Tibial artery (tissue), 4 donors: Measurements from ENCODE around the gene MDM2.

Experiments
- DNase-seq, 2 donors: peaks; one replicate each; pipeline ENCODE4 v3.0.0-alpha.2; 2019
- H3K27ac ChIP-seq, 2 donors: fragments of 200-600 bp; sonication (generic) in 1 of 2; 1 replicate in 1 of 2; 2 replicates in 1 of 2; pipeline ENCODE4 v1.5.1; 2018 to 2019; ENCODE audit warnings: mild to moderate bottlenecking in 1 of 2
- H3K27me3 ChIP-seq, 2 donors: fragments of 200-600 bp; sonication (generic) in 1 of 2; one replicate each; pipeline versions ENCODE4 v1.5.1 to v1.6.0; 2016 to 2019
- H3K36me3 ChIP-seq, 3 donors: fragments of 200-600 bp; sonication (generic) in 2 of 3; one replicate each; pipeline ENCODE4 v1.5.1; 2016 to 2019; ENCODE audit warnings: mild to moderate bottlenecking in 2 of 3
- H3K4me1 ChIP-seq, 4 donors: fragments of 200-600 bp; sonication (generic) in 2 of 4; 1 replicate in 3 of 4; 2 replicates in 1 of 4; pipeline ENCODE4 v1.5.1; 2016 to 2019
- H3K4me3 ChIP-seq, 2 donors: fragments of 200-600 bp; sonication (generic) in 1 of 2; 1 replicate in 1 of 2; 2 replicates in 1 of 2; pipeline ENCODE4 v1.5.1; 2018 to 2019; ENCODE audit warnings: mild to moderate bottlenecking in 2 of 2
- H3K9me3 ChIP-seq, 3 donors: fragments of 200-600 bp; sonication (generic) in 1 of 3; one replicate each; pipeline ENCODE4 v1.5.1; 2016 to 2019
- intact Hi-C: fragments of 100-400 bp; cut with DNase I; formaldehyde crosslinking; loops from one replicate; pipeline ENCODE4 v1.15.0; 2023; ENCODE audit warnings: low total_unique reads
- TF ChIP-seq, protein P1 (sequence below), 2 experiments: fragments of 200-600 bp in 1 of 2; fragments of 450-650 bp in 1 of 2; IDR thresholded peaks; one replicate each; pipeline ENCODE4 v1.5.1; 2017 to 2019; ENCODE audit warnings: antibody characterized with exemption in 2 of 2, mild to moderate bottlenecking in 1 of 2, moderate library complexity in 1 of 2

Gene MDM2

DNA sequence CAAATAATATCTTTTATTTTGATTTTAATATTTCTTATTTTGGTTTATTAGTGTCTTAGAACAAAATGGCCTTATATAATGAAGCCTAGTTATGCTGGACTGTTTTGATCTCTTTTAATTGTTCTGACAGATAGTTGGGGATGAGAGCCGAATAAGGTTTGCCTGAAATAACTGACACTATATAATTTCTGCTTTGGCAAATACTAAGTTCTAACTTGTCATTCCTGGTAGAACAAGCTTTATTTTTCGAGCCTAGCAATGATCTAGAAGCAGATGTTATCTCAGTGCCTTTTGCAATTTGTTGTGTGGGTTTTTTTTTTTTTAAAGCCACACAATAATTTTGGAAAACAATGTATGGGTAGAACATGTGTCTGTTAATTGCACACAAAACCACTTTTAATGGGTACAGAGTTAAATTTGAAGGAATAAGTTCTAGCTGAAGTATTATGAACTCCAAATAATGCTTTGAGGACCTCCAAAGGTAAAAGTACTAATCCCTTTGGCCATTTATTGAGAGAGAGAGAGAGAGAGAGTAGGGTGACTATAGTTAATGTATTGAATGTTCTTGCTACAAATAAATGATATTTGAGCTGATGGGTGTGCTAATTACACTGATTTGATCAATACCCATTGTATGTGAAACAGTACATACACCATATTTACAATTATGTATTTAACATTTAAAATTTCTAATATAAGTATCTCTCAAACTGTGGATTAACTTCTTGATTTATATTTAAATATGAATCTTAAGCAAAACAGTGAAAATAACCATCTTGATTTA lies 35.0 kb downstream of the MDM2 start:
- Histone ChIP-seq H3K27me3 (no peaks in the 10 kb centered on the region), H3K27ac (no peak overlapping the region), H3K4me1 (no peaks in the 10 kb centered on the region), H3K4me3 (no peak overlapping the region), H3K9me3 (no peaks in the 10 kb centered on the region), H3K36me3 (peaks cover 41 to 62% (median 61%) of the 10 kb centered on the region in 3 donors)
- DNase-seq = no peak
- TF ChIP-seq, protein P1, sequence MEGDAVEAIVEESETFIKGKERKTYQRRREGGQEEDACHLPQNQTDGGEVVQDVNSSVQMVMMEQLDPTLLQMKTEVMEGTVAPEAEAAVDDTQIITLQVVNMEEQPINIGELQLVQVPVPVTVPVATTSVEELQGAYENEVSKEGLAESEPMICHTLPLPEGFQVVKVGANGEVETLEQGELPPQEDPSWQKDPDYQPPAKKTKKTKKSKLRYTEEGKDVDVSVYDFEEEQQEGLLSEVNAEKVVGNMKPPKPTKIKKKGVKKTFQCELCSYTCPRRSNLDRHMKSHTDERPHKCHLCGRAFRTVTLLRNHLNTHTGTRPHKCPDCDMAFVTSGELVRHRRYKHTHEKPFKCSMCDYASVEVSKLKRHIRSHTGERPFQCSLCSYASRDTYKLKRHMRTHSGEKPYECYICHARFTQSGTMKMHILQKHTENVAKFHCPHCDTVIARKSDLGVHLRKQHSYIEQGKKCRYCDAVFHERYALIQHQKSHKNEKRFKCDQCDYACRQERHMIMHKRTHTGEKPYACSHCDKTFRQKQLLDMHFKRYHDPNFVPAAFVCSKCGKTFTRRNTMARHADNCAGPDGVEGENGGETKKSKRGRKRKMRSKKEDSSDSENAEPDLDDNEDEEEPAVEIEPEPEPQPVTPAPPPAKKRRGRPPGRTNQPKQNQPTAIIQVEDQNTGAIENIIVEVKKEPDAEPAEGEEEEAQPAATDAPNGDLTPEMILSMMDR (IDR thresholded peaks at IDR 0.05) = no peak
- intact Hi-C loops = no loop called here

DNA sequence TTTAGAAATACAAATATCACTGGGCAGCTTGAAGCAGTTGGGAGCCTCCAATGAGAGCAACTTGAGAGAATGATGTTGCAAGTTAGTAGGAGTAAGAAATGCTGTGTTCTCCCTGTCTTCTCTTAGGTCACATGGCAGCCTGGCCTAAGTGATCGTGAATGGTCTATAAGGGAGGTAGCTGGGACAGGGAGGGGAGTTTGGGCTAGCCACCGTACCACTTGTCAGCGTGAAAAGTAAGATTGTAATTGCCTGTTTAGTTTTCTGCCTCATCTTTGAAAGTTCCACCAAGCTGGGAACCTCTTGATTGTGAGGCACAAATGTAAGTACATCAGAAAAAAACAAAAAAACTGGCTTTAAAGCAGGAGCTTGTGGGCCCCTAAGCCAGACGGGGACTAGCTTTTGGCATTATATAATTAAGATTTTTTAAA lies 36.4 kb downstream of the MDM2 start:
- TF ChIP-seq, protein P1 (IDR thresholded peaks at IDR 0.05) = no peak
- DNase-seq = no peak
- intact Hi-C loops = no loop called here
- H3K36me3 ChIP-seq = peaks cover 33 to 50% (median 49%) of the 10 kb centered on the region in 3 donors
- no peak overlapping the region for H3K27ac ChIP-seq
- H3K9me3 ChIP-seq = no peaks in the 10 kb centered on the region
- H3K4me1 ChIP-seq = no peaks in the 10 kb centered on the region
- no peaks in the 10 kb centered on the region for H3K27me3 ChIP-seq
- H3K4me3 ChIP-seq = no peak overlapping the region

DNA sequence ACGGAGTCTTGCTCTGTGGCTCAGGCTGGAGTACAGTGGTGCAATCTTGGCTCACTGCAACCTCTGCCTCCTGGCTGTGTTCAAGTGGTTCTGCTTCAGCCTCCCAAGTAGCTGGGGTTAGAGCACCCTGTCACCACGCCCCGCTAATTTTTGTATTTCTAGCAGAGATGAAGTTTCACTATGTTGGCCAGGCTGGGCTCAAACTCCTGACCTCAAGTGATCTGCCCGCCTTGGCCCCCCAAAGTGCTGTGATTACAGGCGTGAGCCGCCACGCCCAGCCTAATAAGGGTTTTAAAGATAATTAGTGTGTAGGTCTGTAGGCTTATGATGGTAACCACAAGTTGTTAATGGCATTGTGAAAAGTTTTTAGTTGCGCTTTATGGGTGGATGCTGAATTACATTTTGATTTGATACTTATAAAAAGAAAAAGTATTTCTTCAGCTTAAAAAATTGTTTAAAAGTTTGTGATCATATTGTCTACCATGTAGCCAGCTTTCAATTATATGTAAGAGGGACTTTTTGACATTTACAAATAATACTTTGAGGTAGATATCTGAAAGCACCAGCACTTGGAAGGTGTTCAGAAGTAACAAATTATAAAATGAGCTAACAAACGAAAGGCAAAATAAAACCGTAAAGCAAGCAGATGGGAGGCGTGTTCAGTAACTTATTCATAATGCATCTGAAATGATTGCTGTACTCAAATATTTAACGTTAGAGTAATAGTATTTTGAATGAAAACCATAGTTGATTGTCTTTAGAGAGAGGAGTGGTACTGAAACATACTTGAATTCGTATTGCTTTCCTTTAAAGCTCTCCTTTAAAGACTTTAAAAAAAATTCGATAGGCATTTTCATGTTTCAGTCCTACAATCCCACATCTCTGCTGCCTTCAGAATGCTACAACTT lies 37.1 kb downstream of the MDM2 start:
- Histone ChIP-seq H3K4me1 (no peaks in the 10 kb centered on the region), H3K36me3 (peaks cover 26 to 42% (median 42%) of the 10 kb centered on the region in 3 donors), H3K9me3 (no peaks in the 10 kb centered on the region), H3K4me3 (no peak overlapping the region), H3K27me3 (no peaks in the 10 kb centered on the region), H3K27ac (no peak overlapping the region)
- DNase-seq = no peak
- intact Hi-C loops = no loop called here
- TF ChIP-seq, protein P1 (IDR thresholded peaks at IDR 0.05) = no peak

DNA sequence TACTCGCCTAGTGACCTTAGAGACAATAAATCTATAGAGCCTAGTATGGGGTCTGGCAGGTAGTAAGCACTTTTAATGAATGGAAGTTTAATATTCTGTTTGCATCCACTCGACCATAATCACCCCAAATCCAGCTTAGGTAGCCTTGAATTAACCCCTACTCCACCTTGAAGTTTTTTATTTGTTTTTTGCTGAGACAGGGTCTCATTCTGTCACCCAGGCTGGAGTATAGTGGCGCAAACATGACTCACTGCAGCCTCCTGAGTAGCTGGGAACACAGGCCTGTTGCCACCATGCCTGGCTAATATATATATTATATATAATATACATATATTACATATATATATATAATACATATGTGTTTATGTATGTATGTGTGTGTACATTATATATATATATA lies 38.8 kb downstream of the MDM2 start:
- no peak overlapping the region for H3K27ac ChIP-seq
- H3K4me1 ChIP-seq = no peaks in the 10 kb centered on the region
- DNase-seq = no peak
- H3K27me3 ChIP-seq = no peaks in the 10 kb centered on the region
- intact Hi-C loops = no loop called here
- peaks cover 9 to 29% (median 24%) of the 10 kb centered on the region in 3 donors for H3K36me3 ChIP-seq
- H3K4me3 ChIP-seq = no peak overlapping the region
- H3K9me3 ChIP-seq = no peaks in the 10 kb centered on the region
- TF ChIP-seq, protein P1 (IDR thresholded peaks at IDR 0.05) = no peak

DNA sequence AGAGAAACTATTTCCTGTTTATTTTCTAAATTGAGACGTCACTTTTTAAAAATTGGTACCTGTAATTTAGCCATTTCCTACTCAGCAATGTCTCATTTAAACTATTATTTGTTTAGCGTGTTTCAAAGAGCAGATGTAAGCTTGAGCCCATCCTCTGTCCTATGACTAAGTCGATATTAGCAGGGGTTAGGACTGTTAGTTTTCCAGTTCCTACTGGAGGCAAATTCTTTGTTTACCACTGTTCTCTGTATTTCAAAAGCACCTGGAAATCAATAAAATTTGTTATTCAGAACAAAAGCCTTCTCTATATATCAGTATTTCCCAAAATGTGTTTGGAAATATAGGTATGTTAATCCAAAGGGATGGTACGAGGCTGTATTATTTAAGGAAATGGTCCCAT lies 42.4 kb downstream of the MDM2 start:
- peaks cover 0 to 9% (median 7%) of the 10 kb centered on the region in 3 donors for H3K36me3 ChIP-seq
- H3K27ac ChIP-seq = no peak overlapping the region
- H3K4me3 ChIP-seq = no peak overlapping the region
- no peaks in the 10 kb centered on the region for H3K4me1 ChIP-seq
- H3K27me3 ChIP-seq = no peaks in the 10 kb centered on the region
- no peaks in the 10 kb centered on the region for H3K9me3 ChIP-seq
- TF ChIP-seq, protein P1 (IDR thresholded peaks at IDR 0.05) = no peak
- intact Hi-C loops = no loop called here
- no peak for DNase-seq
